ENCODE data around the gene UNG. TPM values are rescaled to one million over a fixed set of nuclear protein-coding genes. Genes with fewer than 3 reads are reported as not detected.

UNG gene
- polyA plus RNA-seq, 1 of the 3 experiments (the other 2 are of a cell fraction): 33.2 TPM

GRCh38 chr12:109093022-109093918 is 4.1 kb upstream of the UNG start, which contains the start of gene ALKBH2 (continued):
- TF ChIP-seq, protein P1, sequence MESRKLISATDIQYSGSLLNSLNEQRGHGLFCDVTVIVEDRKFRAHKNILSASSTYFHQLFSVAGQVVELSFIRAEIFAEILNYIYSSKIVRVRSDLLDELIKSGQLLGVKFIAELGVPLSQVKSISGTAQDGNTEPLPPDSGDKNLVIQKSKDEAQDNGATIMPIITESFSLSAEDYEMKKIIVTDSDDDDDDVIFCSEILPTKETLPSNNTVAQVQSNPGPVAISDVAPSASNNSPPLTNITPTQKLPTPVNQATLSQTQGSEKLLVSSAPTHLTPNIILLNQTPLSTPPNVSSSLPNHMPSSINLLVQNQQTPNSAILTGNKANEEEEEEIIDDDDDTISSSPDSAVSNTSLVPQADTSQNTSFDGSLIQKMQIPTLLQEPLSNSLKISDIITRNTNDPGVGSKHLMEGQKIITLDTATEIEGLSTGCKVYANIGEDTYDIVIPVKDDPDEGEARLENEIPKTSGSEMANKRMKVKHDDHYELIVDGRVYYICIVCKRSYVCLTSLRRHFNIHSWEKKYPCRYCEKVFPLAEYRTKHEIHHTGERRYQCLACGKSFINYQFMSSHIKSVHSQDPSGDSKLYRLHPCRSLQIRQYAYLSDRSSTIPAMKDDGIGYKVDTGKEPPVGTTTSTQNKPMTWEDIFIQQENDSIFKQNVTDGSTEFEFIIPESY (IDR thresholded peaks at IDR 0.05; ENCODE audit: borderline replicate concordance, low read depth): peak; percentile 59; the same call in 1 of the 2 replicates
- TF ChIP-seq RAD21 (IDR thresholded peaks at IDR 0.05; ENCODE audit: low read length) (peak; percentile 90), CTCF (IDR thresholded peaks at IDR 0.05) (peak; percentile 91)

DNA sequence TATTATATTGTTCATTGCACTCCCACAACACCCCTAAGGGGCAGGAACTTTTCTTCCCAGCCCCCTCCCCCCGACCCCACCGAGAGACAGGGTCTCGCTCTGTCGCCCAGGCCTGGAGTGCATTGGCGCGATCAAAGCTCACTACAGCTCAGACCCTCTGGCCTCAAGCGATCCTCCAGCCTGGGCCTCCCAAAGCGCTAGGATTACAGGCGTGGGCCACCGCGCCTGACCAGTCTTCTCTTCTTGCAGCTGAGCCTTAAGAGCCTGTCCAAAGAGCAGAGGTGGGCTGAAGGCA is 310 bp upstream of the UNG start:
- Histone ChIP-seq H3K9me3 (no peaks in the 10 kb centered on the region), H3K4me1 (ENCODE audit: control insufficient read depth in 1 of 2, insufficient read depth in 2 of 2, low read depth in 1 of 2, low read length in 1 of 2) (peaks cover 5 to 13% of the 10 kb centered on the region in 2 experiments; a peak in 2 of 4 replicates), H3K4me2 (peak overlapping the region; percentile 93), H4K20me1 (ENCODE audit: insufficient read depth) (no peaks in the 10 kb centered on the region), H2AFZ (ENCODE audit: low read depth) (peak overlapping the region; percentile 86), H3K9me2 (no peaks in the 10 kb centered on the region), H3K9ac (peak overlapping the region; percentile 76; the same call in 1 of the 2 replicates), H3K79me2 (ENCODE audit: insufficient read depth) (peaks cover 29% of the 10 kb centered on the region), H3K27ac (ENCODE audit: low read depth in 2 of 2, low read length in 1 of 2) (peak overlapping the region in 1 of 2 experiments; percentile 62; a peak in 2 of 4 replicates), H3F3A (replicated peaks; ENCODE audit: insufficient read depth) (no peaks in the 10 kb centered on the region), H3K4me3 (ENCODE audit: low read depth in 2 of 2, low read length in 1 of 2) (peak overlapping the region; percentile 66 to 70), H3K27me3 (ENCODE audit: insufficient read depth) (no peaks in the 10 kb centered on the region), H3K36me3 (replicated peaks in 1 of 2; ENCODE audit: control insufficient read depth in 1 of 2, insufficient read depth in 2 of 2, low read length in 1 of 2) (peaks cover 11 to 13% of the 10 kb centered on the region in 2 experiments)
- CTCF ChIA-PET: interaction anchor here (0.5 to 2.2 kb wide), 2 partner anchors 15 to 269 kb away, joined by 3 to 9 read pairs; no protein-coding TSS in a partner anchor
- POLR2A ChIA-PET: no interaction called here
- TF ChIP-seq RXRA (IDR thresholded peaks at IDR 0.05; ENCODE audit: borderline replicate concordance, low read depth) (no peak), EZH2phosphoT487 (IDR thresholded peaks at IDR 0.05; ENCODE audit: borderline replicate concordance, low read depth) (no peak), RCOR1 (IDR thresholded peaks at IDR 0.05; ENCODE audit: low read length) (no peak)
- DNase-seq: no peak
- 45% methylated on average over 11 of the region's 11 CpGs for WGBS (ENCODE audit: low lambda C conversion rate)

DNA sequence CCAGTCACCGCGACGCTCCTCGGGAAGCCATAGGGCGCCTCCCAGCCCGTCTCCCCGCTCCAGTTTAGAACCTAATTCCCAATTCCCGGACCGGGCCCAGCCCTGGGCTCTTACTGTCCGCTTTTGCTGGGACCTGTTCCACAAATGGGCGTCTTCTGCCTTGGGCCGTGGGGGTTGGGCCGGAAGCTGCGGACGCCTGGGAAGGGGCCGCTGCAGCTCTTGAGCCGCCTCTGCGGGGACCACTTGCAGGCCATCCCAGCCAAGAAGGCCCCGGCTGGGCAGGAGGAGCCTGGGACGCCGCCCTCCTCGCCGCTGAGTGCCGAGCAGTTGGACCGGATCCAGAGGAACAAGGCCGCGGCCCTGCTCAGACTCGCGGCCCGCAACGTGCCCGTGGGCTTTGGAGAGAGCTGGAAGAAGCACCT is 797 bp downstream of the UNG start:
- Histone ChIP-seq H3K4me1 (ENCODE audit: control insufficient read depth in 1 of 2, insufficient read depth in 2 of 2, low read depth in 1 of 2, low read length in 1 of 2) (peaks cover 5% of the 10 kb centered on the region in 2 experiments; a peak in 2 of 4 replicates), H3F3A (replicated peaks; ENCODE audit: insufficient read depth) (no peaks in the 10 kb centered on the region), H3K27ac (ENCODE audit: low read depth in 2 of 2, low read length in 1 of 2) (peak overlapping the region; percentile 77 to 80; a peak in 3 of 4 replicates), H3K9me3 (no peaks in the 10 kb centered on the region), H4K20me1 (ENCODE audit: insufficient read depth) (no peaks in the 10 kb centered on the region), H3K4me2 (peak overlapping the region; percentile 93), H2AFZ (ENCODE audit: low read depth) (peak overlapping the region; percentile 77; the same call in 1 of the 2 replicates), H3K27me3 (ENCODE audit: insufficient read depth) (no peaks in the 10 kb centered on the region), H3K9ac (peak overlapping the region; percentile 74), H3K36me3 (replicated peaks in 1 of 2; ENCODE audit: control insufficient read depth in 1 of 2, insufficient read depth in 2 of 2, low read length in 1 of 2) (peaks cover 12 to 15% of the 10 kb centered on the region in 2 experiments), H3K79me2 (ENCODE audit: insufficient read depth) (peaks cover 18% of the 10 kb centered on the region), H3K4me3 (ENCODE audit: low read depth in 2 of 2, low read length in 1 of 2) (peak overlapping the region; percentile 66 to 70), H3K9me2 (no peaks in the 10 kb centered on the region)
- no peak for DNase-seq
- TF ChIP-seq GABPA (IDR thresholded peaks at IDR 0.05; ENCODE audit: low read depth): peak; percentile 17; the same call in 1 of the 2 replicates
- 0 out of 2 replicates have a peak, but pooled peaks have one; percentile 40 for TF ChIP-seq FOXJ3 (CRISPR knock-in tag; IDR thresholded peaks at IDR 0.05)
- no peak for TF ChIP-seq TCF12 (IDR thresholded peaks at IDR 0.05)
- no peak for TF ChIP-seq RFX5 (IDR thresholded peaks at IDR 0.05; ENCODE audit: low read length)
- TF ChIP-seq NFIC (IDR thresholded peaks at IDR 0.05; ENCODE audit: borderline replicate concordance): peak; percentile 67
- ChIA-PET POLR2A (no interaction called here), CTCF (interaction anchor here (1.1 kb wide), 1 partner anchor 534 kb away, joined by 3 read pairs; no protein-coding TSS in a partner anchor)
- 0% methylated on average over 14 of the region's 32 CpGs for WGBS (ENCODE audit: low lambda C conversion rate)

Data from SK-N-SH (cell line).